Pancreas (tissue), 10 donors: ENCODE results near the gene MYT1. TPM values are rescaled to one million over a fixed set of nuclear protein-coding genes. Genes with fewer than 3 reads are reported as not detected.
A peak's percentile ranks its signal among the peaks of the same experiment; 100 is the strongest.

Experiments
- ATAC-seq, 4 donors: fragments of 200-7000 bp; cut with Tn5 transposase; one replicate each; pipeline versions ENCODE4 v1.8.0 to v1.9.1; 2020; ENCODE audit warnings: mild to moderate bottlenecking in 4 of 4, moderate library complexity in 4 of 4
- DNase-seq, 6 donors: peaks; one replicate each; pipeline ENCODE4 v3.0.0-alpha.2; 2020
- FAIRE-seq: peaks from 2 replicates; lab custom pipeline; 2012; peaks lifted over from hg19 to GRCh38; lab: Jason Lieb, UNC
- H3K27ac ChIP-seq, 4 donors: fragments of 200-600 bp; sonication (generic); 1 replicate in 3 of 4; 2 replicates in 1 of 4; pipeline versions ENCODE4 v1.5.0 to v1.8.0; 2020
- H3K27me3 ChIP-seq, 4 donors: fragments of 200-600 bp; one replicate each; pipeline ENCODE4 v1.8.0; 2021
- H3K36me3 ChIP-seq, 3 donors: fragments of 200-600 bp; sonication (generic) in 1 of 3; one replicate each; pipeline versions ENCODE4 v1.5.0 to v1.8.0; 2020 to 2021
- H3K4me1 ChIP-seq, 3 donors: fragments of 200-600 bp; one replicate each; pipeline ENCODE4 v1.8.0; 2021
- H3K4me3 ChIP-seq, 4 donors: fragments of 200-600 bp; sonication (generic) in 2 of 4; one replicate each; pipeline versions ENCODE4 v1.5.0 to v1.8.0; 2020 to 2021
- H3K9me3 ChIP-seq, 4 donors: fragments of 200-600 bp; one replicate each; pipeline ENCODE4 v1.8.0; 2021
- WGBS, 2 donors: extraction: QIAGEN DNeasy Blood & Tissue Kit; methylation state at CpG; one replicate each; pipeline ENCODE4 v1.1.7; 2013; 5-methylcytosine and 5-hydroxymethylcytosine counted together
- intact Hi-C, 3 donors: fragments of 100-400 bp; cut with DNase I; formaldehyde crosslinking; loops; one replicate each; pipeline versions ENCODE4 v1.11.1 to v1.14.2; 2022
- polyA plus RNA-seq, 2 donors: library from polyadenylated mRNA; stranded (reverse); fragments of 200-250 nt; gene quantifications; one replicate each; pipeline ENCODE4 v1.2.3, GENCODE V29; 2013
- total RNA-seq, 6 donors: library from RNA; stranded (reverse); fragmentation: NEBNext Ultra II Directional in 4 of 6; extraction: Animal tissue kit (Norgen Biotek cat#: 25700) in 4 of 6; gene quantifications; one replicate each; pipeline versions ENCODE4 v1.2.1 to v1.2.4, GENCODE V29; 2021 to 2023
- TF ChIP-seq, protein P1 (sequence below), 4 donors: fragments of 200-600 bp; sonication (generic) in 3 of 4; IDR thresholded peaks; one replicate each; pipeline versions ENCODE4 v1.5.0 to v1.8.0; 2021; ENCODE audit warnings: antibody characterized with exemption in 4 of 4
- donor health status: healthy with polysubstance abuse.
- donor health status: DM: no; HTN: no; CAD: no; lungs with moderate emphysema.
- donor health status: DM: no; HTN: no; CAD: no.
- donor health status: control.
- donor health status: control.
- donor health status: Bipolar disorder and iron deficiency.
- donor health status: DM: yes; HTN: yes; CAD: no.
- donor health status: DM: no; HTN: no; CAD: no.
- donor health status: DM: no; HTN: no; CAD: no.
- donor health status: DM: yes; HTN: yes; CAD: no.

Gene MYT1
- total and polyA plus RNA-seq, 8 donors: 0.13 to 5.1 (median 0.52) TPM

GRCh38 chr20:64257107-64257757, 93.0 kb downstream of the MYT1 start:
- Histone ChIP-seq H3K27me3 (no peaks in the 10 kb centered on the region), H3K9me3 (no peaks in the 10 kb centered on the region), H3K4me3 (peak overlapping the region in 2 of 4 donors; percentile 78), H3K36me3 (no peaks in the 10 kb centered on the region), H3K27ac (no peak overlapping the region), H3K4me1 (peaks cover 0 to 14% (median 9%) of the 10 kb centered on the region in 3 donors)
- TF ChIP-seq, protein P1, sequence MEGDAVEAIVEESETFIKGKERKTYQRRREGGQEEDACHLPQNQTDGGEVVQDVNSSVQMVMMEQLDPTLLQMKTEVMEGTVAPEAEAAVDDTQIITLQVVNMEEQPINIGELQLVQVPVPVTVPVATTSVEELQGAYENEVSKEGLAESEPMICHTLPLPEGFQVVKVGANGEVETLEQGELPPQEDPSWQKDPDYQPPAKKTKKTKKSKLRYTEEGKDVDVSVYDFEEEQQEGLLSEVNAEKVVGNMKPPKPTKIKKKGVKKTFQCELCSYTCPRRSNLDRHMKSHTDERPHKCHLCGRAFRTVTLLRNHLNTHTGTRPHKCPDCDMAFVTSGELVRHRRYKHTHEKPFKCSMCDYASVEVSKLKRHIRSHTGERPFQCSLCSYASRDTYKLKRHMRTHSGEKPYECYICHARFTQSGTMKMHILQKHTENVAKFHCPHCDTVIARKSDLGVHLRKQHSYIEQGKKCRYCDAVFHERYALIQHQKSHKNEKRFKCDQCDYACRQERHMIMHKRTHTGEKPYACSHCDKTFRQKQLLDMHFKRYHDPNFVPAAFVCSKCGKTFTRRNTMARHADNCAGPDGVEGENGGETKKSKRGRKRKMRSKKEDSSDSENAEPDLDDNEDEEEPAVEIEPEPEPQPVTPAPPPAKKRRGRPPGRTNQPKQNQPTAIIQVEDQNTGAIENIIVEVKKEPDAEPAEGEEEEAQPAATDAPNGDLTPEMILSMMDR (IDR thresholded peaks at IDR 0.05): no peak
- WGBS, 2 donors: 70 to 77% methylated on average over 13 of the region's 13 CpGs
- DNase-seq (no peak), ATAC-seq (no peak), FAIRE-seq (no peak)
- intact Hi-C loops: no loop called here

DNA sequence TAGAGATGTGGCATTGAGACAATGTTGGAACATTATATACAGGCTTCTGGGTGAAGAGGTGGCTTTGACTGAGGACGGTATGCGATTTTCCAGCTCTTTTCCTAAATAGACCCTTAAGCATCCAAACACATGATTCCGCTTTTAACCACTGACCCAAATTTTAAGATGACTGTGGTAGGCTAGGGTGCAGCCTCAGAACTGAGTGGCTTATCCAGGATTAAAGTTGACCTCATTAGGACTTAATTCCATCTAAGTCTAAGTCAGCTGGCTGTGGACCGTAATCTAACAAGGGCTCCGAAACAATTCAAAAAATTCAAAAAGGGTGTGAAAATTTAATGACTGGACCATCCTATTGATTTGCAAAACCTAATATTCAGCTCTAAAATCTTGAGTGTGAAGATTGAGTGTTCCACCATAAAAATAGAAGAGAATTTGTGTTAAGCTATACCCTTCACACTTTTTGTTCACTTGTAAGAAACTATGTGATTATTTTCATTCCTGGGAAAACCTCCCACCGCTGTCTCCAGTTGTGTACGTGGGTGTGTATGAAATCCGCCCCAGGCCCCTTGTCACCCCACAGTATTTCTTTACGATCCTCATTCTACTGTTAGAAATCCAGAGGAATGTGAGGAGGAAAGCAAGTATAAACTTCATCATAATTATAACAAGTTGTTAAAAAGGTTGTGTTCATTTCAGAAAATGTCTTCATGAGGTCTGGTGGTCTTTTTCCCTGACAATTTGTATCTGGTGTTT, 94.0 kb downstream of the MYT1 start:
- DNase-seq (no peak), FAIRE-seq (no peak), ATAC-seq (no peak)
- Histone ChIP-seq H3K9me3 (no peaks in the 10 kb centered on the region), H3K27ac (no peak overlapping the region), H3K27me3 (no peaks in the 10 kb centered on the region), H3K4me1 (peaks cover 0 to 14% (median 9%) of the 10 kb centered on the region in 3 donors), H3K36me3 (no peaks in the 10 kb centered on the region), H3K4me3 (no peak overlapping the region)
- intact Hi-C loops: no loop called here
- WGBS, 2 donors: 91 to 95% methylated on average over 9 of the region's 9 CpGs
- TF ChIP-seq, protein P1 (IDR thresholded peaks at IDR 0.05): no peak

DNA sequence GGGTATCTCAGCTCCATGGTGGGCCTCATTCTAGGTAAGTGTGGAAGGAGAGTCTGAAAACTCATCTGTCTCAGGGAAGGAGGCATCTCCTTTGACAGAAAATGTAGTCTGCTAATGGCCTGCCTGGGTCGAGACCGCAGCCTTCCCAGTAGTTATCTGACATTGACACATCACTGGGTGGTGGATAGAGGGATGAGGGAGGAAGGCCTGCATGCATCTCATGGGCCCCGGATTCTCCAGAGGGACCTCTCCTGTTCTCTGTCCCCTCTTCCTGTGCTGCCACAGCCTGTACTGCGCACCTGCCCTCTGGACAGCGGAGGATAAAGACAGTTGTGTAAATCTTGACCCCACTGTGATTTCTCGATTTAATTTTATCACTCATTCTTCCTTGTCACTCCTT, 96.0 kb downstream of the MYT1 start:
- FAIRE-seq: no peak
- no peak overlapping the region for H3K4me3 ChIP-seq
- TF ChIP-seq, protein P1 (IDR thresholded peaks at IDR 0.05): no peak
- ATAC-seq: no peak
- no peaks in the 10 kb centered on the region for H3K27me3 ChIP-seq
- H3K27ac ChIP-seq: no peak overlapping the region
- H3K4me1 ChIP-seq: peaks cover 0 to 14% (median 9%) of the 10 kb centered on the region in 3 donors
- no peaks in the 10 kb centered on the region for H3K9me3 ChIP-seq
- no peaks in the 10 kb centered on the region for H3K36me3 ChIP-seq
- intact Hi-C loops: no loop called here
- peak in 1 of 6 donors; percentile 29 for DNase-seq
- WGBS, 2 donors: 65 to 83% methylated on average over 6 of the region's 6 CpGs

GRCh38 chr20:64261138-64261537, 96.9 kb downstream of the MYT1 start:
- no peak overlapping the region for H3K4me3 ChIP-seq
- peaks cover 0 to 14% (median 9%) of the 10 kb centered on the region in 3 donors for H3K4me1 ChIP-seq
- WGBS, 2 donors: 56 to 61% methylated on average over 9 of the region's 9 CpGs
- intact Hi-C loops: no loop called here
- no peak overlapping the region for H3K27ac ChIP-seq
- no peaks in the 10 kb centered on the region for H3K9me3 ChIP-seq
- H3K36me3 ChIP-seq: no peaks in the 10 kb centered on the region
- DNase-seq (no peak), ATAC-seq (peak in 3 of 4 donors; percentile 17 to 32 (median 31)), FAIRE-seq (no peak)
- no peaks in the 10 kb centered on the region for H3K27me3 ChIP-seq
- TF ChIP-seq, protein P1 (IDR thresholded peaks at IDR 0.05): no peak
